T-cell (primary cell): ENCODE data around the gene LY6G6D. TPM values are rescaled to one million over a fixed set of nuclear protein-coding genes. Genes with fewer than 3 reads are reported as not detected.

Experiments used
- ATAC-seq, 4 experiments: fragments of 200-7000 bp in 3 of 4; fragments of 150-1000 bp in 1 of 4; cut with Tn5 transposase; replicated peaks in 1 of 4; 1 replicate in 3 of 4; 2 replicates in 1 of 4; pipeline ENCODE4 v1.10.0; 2021; ENCODE audit warnings: moderate library complexity in 3 of 4, mild to moderate bottlenecking in 2 of 4, moderate number of reproducible peaks in 1 of 4
- CTCF ChIA-PET, 2 donors: fragments of 300-600 bp; sonication (Branson Sonifier 250); formaldehyde crosslinking; loops; one replicate each; lab custom pipeline; 2022; ENCODE audit warnings: antibody characterized with exemption in 2 of 2; lab: Charles Lee
- POLR2A ChIA-PET, 2 donors: fragments of 300-600 bp; sonication (Branson Sonifier 250); formaldehyde crosslinking; loops; one replicate each; lab custom pipeline; 2022; ENCODE audit warnings: antibody characterized with exemption in 2 of 2; lab: Charles Lee
- DNase-seq, 35 experiments: peaks; one replicate each; pipeline versions ENCODE4 v3.0.0 to v3.0.0-alpha.2; 2013 to 2023
- H3K27ac ChIP-seq: one replicate; pipeline ENCODE4 v1.5.1; 2013; ENCODE audit warnings: low read length
- H3K27me3 ChIP-seq, 2 experiments: replicated peaks in 1 of 2; 1 replicate in 1 of 2; 2 replicates in 1 of 2; pipeline versions ENCODE4 v1.6.1 to v1.7.0; 2013; ENCODE audit warnings: low read length in 1 of 2, mixed read lengths in 1 of 2; ENCODE audit not compliant: control insufficient read depth in 2 of 2, insufficient read depth in 2 of 2; ENCODE audit errors: extremely low read depth in 1 of 2
- H3K36me3 ChIP-seq, 2 donors: 1 replicate in 1 of 2; 2 replicates in 1 of 2; pipeline versions ENCODE4 v1.6.1 to v1.7.0; 2013; ENCODE audit warnings: low read length in 1 of 2; ENCODE audit not compliant: control insufficient read depth in 2 of 2, insufficient read depth in 1 of 2; ENCODE audit errors: extremely low read depth in 1 of 2
- H3K4me1 ChIP-seq, 2 experiments: 1 replicate in 1 of 2; 2 replicates in 1 of 2; pipeline versions ENCODE4 v1.6.1 to v1.7.0; 2013; ENCODE audit warnings: low read length in 2 of 2, mixed read lengths in 1 of 2; ENCODE audit not compliant: insufficient read depth in 2 of 2, control insufficient read depth in 1 of 2; ENCODE audit errors: extremely low read depth in 1 of 2
- H3K4me3 ChIP-seq, 2 donors: 1 replicate in 1 of 2; 2 replicates in 1 of 2; pipeline versions ENCODE4 v1.5.1 to v1.7.0; 2013; ENCODE audit warnings: mild to moderate bottlenecking in 2 of 2, low read length in 1 of 2, moderate library complexity in 1 of 2; ENCODE audit not compliant: control insufficient read depth in 1 of 2; ENCODE audit errors: extremely low read depth in 1 of 2
- H3K9me3 ChIP-seq: 2 replicates; pipeline ENCODE4 v1.7.0; 2013
- H3K27ac Mint-ChIP-seq, 2 donors: one replicate each; pipeline ENCODE4 v1.8.0; 2020 to 2021; ENCODE audit warnings: mild to moderate bottlenecking in 2 of 2, mixed read lengths in 2 of 2
- H3K27me3 Mint-ChIP-seq, 2 donors: one replicate each; pipeline ENCODE4 v1.8.0; 2021 to 2022; ENCODE audit warnings: mixed read lengths in 2 of 2
- H3K36me3 Mint-ChIP-seq: one replicate; pipeline ENCODE4 v1.8.0; 2021; ENCODE audit warnings: mixed read lengths
- H3K4me1 Mint-ChIP-seq, 3 donors: one replicate each; pipeline ENCODE4 v1.8.0; 2020 to 2022; ENCODE audit warnings: mixed read lengths in 3 of 3, mild to moderate bottlenecking in 1 of 3
- H3K4me3 Mint-ChIP-seq, 3 donors: one replicate each; pipeline ENCODE4 v1.8.0; 2020 to 2022; ENCODE audit warnings: mild to moderate bottlenecking in 3 of 3, mixed read lengths in 3 of 3, moderate library complexity in 3 of 3
- H3K9me3 Mint-ChIP-seq, 3 donors: one replicate each; pipeline ENCODE4 v1.8.0; 2020 to 2022; ENCODE audit warnings: mixed read lengths in 3 of 3
- WGBS: methylation state at CpG from one replicate; pipeline ENCODE4 v1.1.5; 2013; ENCODE audit warnings: missing lambda C conversion rate; ENCODE audit not compliant: insufficient coverage; 5-methylcytosine and 5-hydroxymethylcytosine counted together
- total RNA-seq, 35 experiments: library from RNA in 6 of 35; stranded (reverse) in 6 of 35; fragments of 120-200 nt in 1 of 35; gene quantifications; one replicate each; pipeline versions ENCODE4 v1.2.1 to v1.2.4 and lab custom pipeline; 2013 to 2026

Gene LY6G6D
- total RNA-seq, 5 donors from 2014 or later (not counting 1 experiment from before 2014, with no cell fraction given), result not detected

GRCh38 chr6:31749301-31750036 lies 34.3 kb downstream of the LY6G6D start:
- peaks cover 0 to 3% of the 10 kb centered on the region in 2 donors for H3K36me3 ChIP-seq
- WGBS, result 100% methylated on average over 2 of the region's 8 CpGs
- no peak overlapping the region for H3K4me3 ChIP-seq
- H3K9me3 ChIP-seq, result no peaks in the 10 kb centered on the region
- H3K4me1 ChIP-seq, result no peaks in the 10 kb centered on the region
- POLR2A ChIA-PET, result interaction anchor here in 1 of 2 donors (0.6 kb wide), 1 partner anchor 118 kb away, joined by 3 read pairs; no protein-coding TSS in a partner anchor
- Mint-ChIP-seq H3K36me3 (no peaks in the 10 kb centered on the region), H3K4me3 (no peak overlapping the region), H3K27ac (no peak overlapping the region), H3K4me1 (no peaks in the 10 kb centered on the region), H3K9me3 (no peaks in the 10 kb centered on the region), H3K27me3 (no peaks in the 10 kb centered on the region)
- CTCF ChIA-PET, result no interaction called here
- no peak for ATAC-seq
- no peaks in the 10 kb centered on the region for H3K27me3 ChIP-seq
- no peak for DNase-seq
- H3K27ac ChIP-seq, result no peak overlapping the region

GRCh38 chr6:31750411-31751022 lies 35.4 kb downstream of the LY6G6D start:
- H3K27ac Mint-ChIP-seq, result no peak overlapping the region

GRCh38 chr6:31752739-31753319 lies 37.7 kb downstream of the LY6G6D start:
- CTCF ChIA-PET, result interaction anchor here in 1 of 2 donors (1.1 kb wide), 1 partner anchor 17 kb away, joined by 3 read pairs; no protein-coding TSS in a partner anchor
- Mint-ChIP-seq H3K4me3 (no peak overlapping the region), H3K9me3 (no peaks in the 10 kb centered on the region), H3K27ac (no peak overlapping the region), H3K27me3 (no peaks in the 10 kb centered on the region), H3K36me3 (no peaks in the 10 kb centered on the region), H3K4me1 (no peaks in the 10 kb centered on the region)
- DNase-seq (no peak), ATAC-seq (no peak)
- 97% methylated on average over 4 of the region's 8 CpGs for WGBS
- H3K9me3 ChIP-seq, result no peaks in the 10 kb centered on the region
- no peaks in the 10 kb centered on the region for H3K4me1 ChIP-seq
- no peak overlapping the region for H3K27ac ChIP-seq
- H3K27me3 ChIP-seq, result no peaks in the 10 kb centered on the region
- POLR2A ChIA-PET, result interaction anchor here in 1 of 2 donors (0.6 to 0.7 kb wide), 2 partner anchors 32 to 941 kb away, joined by 3 to 8 read pairs; no protein-coding TSS in a partner anchor
- no peaks in the 10 kb centered on the region for H3K36me3 ChIP-seq
- no peak overlapping the region for H3K4me3 ChIP-seq

More at GRCh38 chr6:31750411-31751022, 35.4 kb downstream of the LY6G6D start:
- Histone ChIP-seq H3K27me3 (no peaks in the 10 kb centered on the region), H3K27ac (no peak overlapping the region), H3K4me3 (no peak overlapping the region), H3K36me3 (peaks cover 0 to 3% of the 10 kb centered on the region in 2 donors), H3K4me1 (no peaks in the 10 kb centered on the region), H3K9me3 (no peaks in the 10 kb centered on the region)
- DNase-seq (no peak), ATAC-seq (no peak)
- ChIA-PET POLR2A (no interaction called here), CTCF (no interaction called here)
- Mint-ChIP-seq H3K9me3 (no peaks in the 10 kb centered on the region), H3K4me3 (no peak overlapping the region), H3K27me3 (no peaks in the 10 kb centered on the region), H3K36me3 (no peaks in the 10 kb centered on the region), H3K4me1 (no peaks in the 10 kb centered on the region)
- 95% methylated on average over 5 of the region's 7 CpGs for WGBS

- H3K4me3 ChIP-seq, result no peak overlapping the region
- Mint-ChIP-seq H3K4me1 (peaks cover 0 to 9% (median 0%) of the 10 kb centered on the region in 3 donors), H3K4me3 (no peak overlapping the region), H3K27ac (no peak overlapping the region), H3K36me3 (peaks cover 28% of the 10 kb centered on the region), H3K9me3 (no peaks in the 10 kb centered on the region), H3K27me3 (no peaks in the 10 kb centered on the region)
- 100% methylated on average over 1 of the region's 2 CpGs for WGBS
- H3K27ac ChIP-seq, result no peak overlapping the region
- CTCF ChIA-PET, result no interaction called here
- POLR2A ChIA-PET, result no interaction called here
- no peaks in the 10 kb centered on the region for H3K36me3 ChIP-seq
- DNase-seq (no peak), ATAC-seq (no peak)
- H3K4me1 ChIP-seq, result no peaks in the 10 kb centered on the region
- H3K27me3 ChIP-seq, result no peaks in the 10 kb centered on the region
- no peaks in the 10 kb centered on the region for H3K9me3 ChIP-seq
These were observed 43.1 kb downstream of the LY6G6D start for GRCh38 chr6:31758281-31758680.

GRCh38 chr6:31760790-31761189 lies 45.6 kb downstream of the LY6G6D start:
- Mint-ChIP-seq H3K27me3 (no peaks in the 10 kb centered on the region), H3K4me1 (peaks cover 0 to 9% (median 0%) of the 10 kb centered on the region in 3 donors), H3K36me3 (peaks cover 32% of the 10 kb centered on the region), H3K4me3 (no peak overlapping the region), H3K9me3 (no peaks in the 10 kb centered on the region), H3K27ac (no peak overlapping the region)
- ChIA-PET CTCF (interaction anchor here in 1 of 2 donors (0.7 kb wide), 1 partner anchor 70 kb away, joined by 8 read pairs; no protein-coding TSS in a partner anchor), POLR2A (no interaction called here)
- Histone ChIP-seq H3K4me1 (no peaks in the 10 kb centered on the region), H3K4me3 (no peak overlapping the region), H3K36me3 (no peaks in the 10 kb centered on the region), H3K27ac (no peak overlapping the region), H3K27me3 (no peaks in the 10 kb centered on the region), H3K9me3 (no peaks in the 10 kb centered on the region)
- WGBS, result no CpG with 5 or more reads among the region's 5 CpGs
- ATAC-seq, result no peak
- DNase-seq, result no peak

- Histone ChIP-seq H3K27ac (no peak overlapping the region), H3K27me3 (no peaks in the 10 kb centered on the region), H3K9me3 (no peaks in the 10 kb centered on the region), H3K36me3 (no peaks in the 10 kb centered on the region), H3K4me3 (no peak overlapping the region), H3K4me1 (no peaks in the 10 kb centered on the region)
- ATAC-seq, result no peak
- Mint-ChIP-seq H3K36me3 (peaks cover 32% of the 10 kb centered on the region), H3K9me3 (no peaks in the 10 kb centered on the region), H3K4me1 (peaks cover 0 to 9% (median 0%) of the 10 kb centered on the region in 3 donors), H3K27ac (no peak overlapping the region), H3K27me3 (no peaks in the 10 kb centered on the region), H3K4me3 (no peak overlapping the region)
- 100% methylated on average over 4 of the region's 8 CpGs for WGBS
- ChIA-PET CTCF (no interaction called here), POLR2A (no interaction called here)
- no peak for DNase-seq
These were observed 46.2 kb downstream of the LY6G6D start for GRCh38 chr6:31761343-31761742.
